ENCODE measurements around the gene ABCB6.

DNA sequence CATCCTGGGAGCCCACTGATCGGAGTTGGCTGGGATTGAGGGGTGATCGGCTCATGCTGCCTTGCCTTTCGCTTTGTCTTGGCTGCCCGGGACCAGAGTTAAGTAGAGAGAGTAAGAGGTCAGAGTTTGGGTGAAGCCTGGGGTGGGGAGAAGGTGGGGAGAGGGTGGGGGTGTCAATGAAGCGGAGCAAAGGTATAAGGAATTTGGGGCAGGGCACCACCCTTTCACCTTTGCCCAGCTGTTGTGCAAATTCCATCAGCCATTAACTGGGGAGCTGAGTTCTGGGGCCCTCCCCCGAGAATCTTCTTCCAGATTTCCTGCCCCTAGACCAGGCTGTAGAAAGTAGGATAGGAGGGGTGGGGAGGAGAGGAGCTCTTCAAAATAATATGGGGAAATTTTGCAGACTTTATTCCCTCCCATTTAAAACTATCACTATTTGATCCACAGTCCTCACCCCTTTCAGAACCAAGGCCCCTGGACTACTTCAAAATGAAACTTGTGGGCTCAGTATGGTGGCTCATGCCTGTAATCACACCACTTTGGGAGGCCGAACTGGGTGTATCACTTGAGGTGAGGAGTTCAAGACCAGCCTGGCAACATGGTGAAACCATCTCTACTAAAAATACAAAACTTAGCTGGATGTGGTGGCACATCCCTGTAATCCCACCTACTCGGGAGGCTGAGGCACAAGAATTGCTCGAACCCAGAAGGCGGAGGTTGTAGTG lies 48.7 kb downstream of the ABCB6 start, which contains the start of gene SLC23A3:
- no peak for TF ChIP-seq EZH2 (IDR thresholded peaks at IDR 0.05; ENCODE audit: low read length, missing control alignments)
- no peak for TF ChIP-seq CTCF (conservative IDR thresholded peaks at IDR 0.05 in 1 of 2, IDR thresholded peaks at IDR 0.05 in 1 of 2; ENCODE audit: low read depth in 1 of 2, low read length in 2 of 2)

All from fibroblast of lung (primary cell).